ENCODE data around the gene SLF2.

- TF ChIP-seq CTCF (IDR thresholded peaks at IDR 0.05) (no peak), POLR2A (IDR thresholded peaks at IDR 0.05) (no peak)
Observed at GRCh38 chr10:100979791-100980272, 67.1 kb downstream of the SLF2 start.
